BLaER1 treated with 17β-estradiol and CSF1 and Interleukin-3, amounts not matched to agents 10 nM and 100 nM (cell line): Measurements from ENCODE around the gene DRD4.

ENCODE experiments used
- H3K27ac ChIP-seq, 11 experiments: shearing (Covaris generic); formaldehyde crosslinking; 2 replicates each; pipeline ENCODE4 v1.8.1; 2022
- H3K27me3 ChIP-seq, 11 experiments: shearing (Covaris generic); formaldehyde crosslinking; 2 replicates each; pipeline ENCODE4 v1.8.1; 2022
- H3K36me3 ChIP-seq, 11 experiments: shearing (Covaris generic); formaldehyde crosslinking; 2 replicates each; pipeline ENCODE4 v1.8.1; 2022
- H3K4me1 ChIP-seq, 10 experiments: shearing (Covaris generic); formaldehyde crosslinking; 2 replicates each; pipeline ENCODE4 v1.8.1; 2022
- H3K4me2 ChIP-seq, 11 experiments: shearing (Covaris generic); formaldehyde crosslinking; 2 replicates each; pipeline ENCODE4 v1.8.1; 2022
- H3K4me3 ChIP-seq, 10 experiments: shearing (Covaris generic); formaldehyde crosslinking; 2 replicates each; pipeline ENCODE4 v1.8.1; 2022
- H3K9ac ChIP-seq, 11 experiments: shearing (Covaris generic); formaldehyde crosslinking; 2 replicates each; pipeline ENCODE4 v1.8.1; 2022
- H3K9me3 ChIP-seq, 11 experiments: shearing (Covaris generic); formaldehyde crosslinking; replicated peaks in 1 of 11; 2 replicates each; pipeline ENCODE4 v1.8.1; 2022
- H4K20me1 ChIP-seq, 11 experiments: shearing (Covaris generic); formaldehyde crosslinking; 2 replicates each; pipeline ENCODE4 v1.8.1; 2022
- Cebpa-rat ChIP-seq, 11 experiments: shearing (Covaris generic); IDR thresholded peaks; 2 replicates each; pipeline ENCODE4 v1.8.1; 2022

The DRD4 gene

DNA sequence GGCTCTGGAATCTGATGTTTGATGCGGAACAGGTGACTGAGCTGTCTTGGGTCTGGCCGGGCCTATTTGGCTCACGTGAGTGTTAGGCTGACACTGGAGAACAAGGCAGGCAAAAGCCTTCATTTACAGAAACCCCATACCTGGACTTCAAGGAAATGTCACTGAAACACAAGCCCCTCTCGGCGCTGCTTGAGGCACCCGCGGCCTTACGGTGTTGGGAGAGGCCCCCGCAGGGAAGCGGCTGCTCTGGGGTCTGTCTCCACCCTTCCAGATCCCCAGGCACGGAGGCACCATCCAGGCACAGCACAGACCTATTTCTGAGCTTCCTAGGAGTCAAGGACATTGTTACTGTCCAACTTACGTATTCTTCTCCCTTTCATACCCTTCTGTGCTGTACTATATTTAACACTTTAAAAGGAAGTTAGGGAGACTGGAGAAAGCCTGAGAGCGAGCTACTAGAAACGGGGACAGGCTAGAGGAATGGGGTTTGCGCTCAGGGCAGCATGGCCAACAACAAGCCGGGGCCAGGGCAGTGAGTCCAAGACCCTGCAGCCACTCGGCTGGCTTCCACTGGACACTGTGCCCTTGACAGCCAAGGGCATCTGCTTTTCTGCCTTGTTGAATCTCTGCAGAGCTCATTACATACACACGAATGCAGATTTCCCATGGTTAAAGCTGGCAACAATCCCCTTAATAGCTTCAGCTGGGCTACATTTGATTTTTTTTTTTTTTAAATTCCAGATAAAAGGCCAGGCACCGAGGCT, 23.8 kb downstream of the DRD4 start:
- Histone ChIP-seq H3K4me3 (no peak overlapping the region), H3K4me2 (peak overlapping the region; percentile 35 to 89 (median 66))

DNA sequence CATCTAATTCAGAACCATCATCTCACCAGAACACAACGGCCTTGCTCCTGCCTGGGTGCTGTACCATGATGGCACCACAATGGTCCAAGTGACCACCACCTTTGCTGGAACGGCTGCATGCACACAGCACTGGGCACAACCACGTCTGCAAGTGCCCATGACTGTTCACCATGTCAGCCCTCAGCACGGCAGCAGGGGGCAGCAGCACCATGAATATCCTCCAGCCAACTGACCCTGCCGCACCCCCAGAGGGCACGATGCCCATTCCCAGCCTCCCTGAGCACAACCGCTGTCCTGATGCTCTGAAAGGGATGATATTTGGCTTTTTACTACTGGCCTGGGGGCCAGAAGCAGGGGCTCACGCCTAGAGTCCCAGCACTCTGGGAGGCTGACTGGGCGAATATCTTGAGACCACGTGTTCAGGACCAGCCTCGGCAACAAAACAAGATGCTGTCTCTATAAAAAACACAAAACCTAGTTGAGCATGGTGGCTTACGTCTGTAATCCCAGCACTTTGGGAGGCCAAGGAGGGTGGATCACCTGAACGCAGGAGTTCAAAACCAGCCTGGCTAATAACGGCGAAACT, 25.7 kb downstream of the DRD4 start:
- Histone ChIP-seq H3K27ac (no peak overlapping the region), H4K20me1 (peaks cover 58 to 91% (median 87%) of the 10 kb centered on the region in 11 experiments; a peak in 21 of 22 replicates), H3K9me3 (no peaks in the 10 kb centered on the region), H3K4me3 (no peak overlapping the region), H3K4me2 (no peak overlapping the region), H3K27me3 (no peaks in the 10 kb centered on the region; a peak in 1 of 22 replicates), H3K36me3 (peaks cover 75 to 94% (median 87%) of the 10 kb centered on the region in 11 experiments), H3K9ac (no peak overlapping the region), H3K4me1 (peaks cover 20 to 32% (median 25%) of the 10 kb centered on the region in 10 experiments)
- no peak for TF ChIP-seq Cebpa-rat (IDR thresholded peaks at IDR 0.05)

More for the DNA sequence above, 23.8 kb downstream of the DRD4 start:
- peak overlapping the region in 6 of 11 experiments; percentile 7 to 39 (median 30); a peak in 8 of 22 replicates for H3K9ac ChIP-seq
- TF ChIP-seq Cebpa-rat (IDR thresholded peaks at IDR 0.05), result no peak
- H4K20me1 ChIP-seq, result peaks cover 58 to 94% (median 90%) of the 10 kb centered on the region in 11 experiments; a peak in 21 of 22 replicates
- H3K9me3 ChIP-seq, result no peaks in the 10 kb centered on the region
- peaks cover 16 to 26% (median 25%) of the 10 kb centered on the region in 10 experiments for H3K4me1 ChIP-seq
- H3K27ac ChIP-seq, result no peak overlapping the region
- H3K36me3 ChIP-seq, result peaks cover 79 to 96% (median 89%) of the 10 kb centered on the region in 11 experiments
- H3K27me3 ChIP-seq, result no peaks in the 10 kb centered on the region; a peak in 1 of 22 replicates

DNA sequence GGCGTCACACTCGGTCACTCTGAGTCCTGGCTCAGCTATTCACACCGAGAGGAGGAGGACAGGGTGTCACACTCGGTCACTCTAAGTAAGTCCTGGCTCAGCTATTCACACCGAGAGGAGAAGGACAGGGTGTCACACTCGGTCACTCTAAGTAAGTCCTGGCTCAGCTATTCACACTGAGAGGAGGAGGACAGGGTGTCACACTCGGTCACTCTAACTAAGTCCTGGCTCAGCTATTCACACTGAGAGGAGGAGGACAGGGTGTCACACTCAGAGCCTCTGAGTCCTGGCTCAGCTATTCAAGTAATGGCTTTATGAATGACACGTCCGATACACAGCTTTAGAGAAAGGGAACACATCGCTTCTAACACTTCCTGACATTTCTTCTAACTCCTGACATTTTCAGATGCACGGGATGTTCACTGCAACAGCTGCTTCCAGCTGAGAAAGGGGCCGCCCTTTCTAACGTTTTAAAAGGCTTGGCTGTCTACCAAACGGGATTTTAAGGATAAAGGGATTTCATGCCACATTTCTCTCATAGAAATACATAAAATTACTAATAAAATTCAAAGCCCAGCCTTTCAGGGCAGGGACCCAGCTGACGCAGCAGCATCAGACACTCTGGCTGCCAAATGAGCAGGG, 28.1 kb downstream of the DRD4 start:
- Histone ChIP-seq H3K27ac (0 out of 22 replicates have a peak overlapping the region, but pooled peaks of 1 of the 11 experiments have one; percentile 28), H3K4me2 (peak overlapping the region in 1 of 11 experiments; percentile 21; a peak in 1 of 22 replicates), H3K27me3 (no peaks in the 10 kb centered on the region; a peak in 1 of 22 replicates), H4K20me1 (peaks cover 47 to 86% (median 73%) of the 10 kb centered on the region in 11 experiments; a peak in 21 of 22 replicates), H3K4me3 (no peak overlapping the region), H3K36me3 (peaks cover 73 to 94% (median 87%) of the 10 kb centered on the region in 11 experiments), H3K9me3 (no peaks in the 10 kb centered on the region), H3K9ac (no peak overlapping the region; a peak in 1 of 22 replicates), H3K4me1 (peaks cover 13 to 25% (median 17%) of the 10 kb centered on the region in 10 experiments)
- no peak for TF ChIP-seq Cebpa-rat (IDR thresholded peaks at IDR 0.05)

DNA sequence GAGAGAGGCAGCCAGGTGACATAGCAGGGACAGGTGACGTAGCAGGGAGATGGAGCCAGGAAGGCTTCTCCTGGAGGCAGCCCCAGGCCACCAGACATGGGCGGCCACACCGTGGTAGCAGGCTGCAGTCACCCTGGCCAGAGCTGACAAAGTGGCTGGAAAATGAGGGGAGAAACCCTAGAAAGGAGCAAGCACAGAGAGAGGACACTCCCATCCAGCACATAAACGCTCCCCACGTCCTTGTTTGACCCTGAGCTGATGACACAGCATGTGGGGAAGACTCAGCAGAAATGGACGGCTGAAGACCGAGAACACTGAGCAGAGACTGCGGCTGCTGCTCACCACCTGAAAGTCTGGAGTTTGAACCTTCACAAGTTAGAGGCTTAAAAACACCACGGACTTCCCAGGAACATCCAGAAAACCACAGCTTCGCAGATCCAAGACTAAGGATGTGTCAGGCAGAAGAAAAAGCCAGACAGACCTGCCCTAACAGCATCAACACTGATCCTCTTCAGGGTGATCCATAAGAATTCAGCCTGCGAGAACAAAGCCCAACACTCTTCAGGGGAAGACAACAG, 28.7 kb downstream of the DRD4 start:
- H3K36me3 ChIP-seq, result peaks cover 76 to 93% (median 86%) of the 10 kb centered on the region in 11 experiments
- no peak for TF ChIP-seq Cebpa-rat (IDR thresholded peaks at IDR 0.05)

DNA sequence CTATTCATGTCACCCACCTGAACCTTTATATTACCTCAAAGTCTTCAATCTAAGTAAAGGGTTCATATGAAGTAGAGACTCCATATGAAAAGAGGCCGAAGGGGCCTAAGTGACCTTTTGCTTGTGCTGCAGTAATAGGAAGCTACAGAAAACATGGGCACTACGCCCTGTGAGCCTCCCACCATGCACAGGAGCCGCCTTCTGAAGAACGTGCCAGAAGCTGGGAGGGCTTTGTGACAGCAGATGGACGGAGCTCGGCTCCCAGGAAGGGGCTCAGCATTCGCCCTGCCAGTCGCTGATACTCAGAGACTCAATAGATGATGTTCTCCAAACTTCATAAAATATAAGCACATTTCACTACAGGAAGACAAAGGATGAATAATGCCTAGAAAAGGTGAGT, 36.8 kb downstream of the DRD4 start:
- Histone ChIP-seq H3K9me3 (no peaks in the 10 kb centered on the region), H3K4me2 (no peak overlapping the region), H4K20me1 (peaks cover 0 to 42% (median 13%) of the 10 kb centered on the region in 11 experiments; a peak in 11 of 22 replicates), H3K9ac (no peak overlapping the region), H3K4me1 (no peaks in the 10 kb centered on the region), H3K27me3 (no peaks in the 10 kb centered on the region), H3K4me3 (no peak overlapping the region), H3K27ac (no peak overlapping the region), H3K36me3 (peaks cover 74 to 89% (median 85%) of the 10 kb centered on the region in 11 experiments)
- TF ChIP-seq Cebpa-rat (IDR thresholded peaks at IDR 0.05), result no peak

More for the DNA sequence above, 28.7 kb downstream of the DRD4 start:
- Histone ChIP-seq H3K27me3 (no peaks in the 10 kb centered on the region), H3K9ac (peak overlapping the region in 2 of 11 experiments; percentile 1 to 9; a peak in 2 of 22 replicates), H4K20me1 (peaks cover 41 to 80% (median 67%) of the 10 kb centered on the region in 11 experiments; a peak in 21 of 22 replicates), H3K4me3 (no peak overlapping the region), H3K9me3 (no peaks in the 10 kb centered on the region), H3K4me1 (peaks cover 7 to 19% (median 11%) of the 10 kb centered on the region in 10 experiments), H3K27ac (0 out of 22 replicates have a peak overlapping the region, but pooled peaks of 1 of the 11 experiments have one; percentile 28), H3K4me2 (peak overlapping the region in 1 of 11 experiments; percentile 21; a peak in 1 of 22 replicates)

DNA sequence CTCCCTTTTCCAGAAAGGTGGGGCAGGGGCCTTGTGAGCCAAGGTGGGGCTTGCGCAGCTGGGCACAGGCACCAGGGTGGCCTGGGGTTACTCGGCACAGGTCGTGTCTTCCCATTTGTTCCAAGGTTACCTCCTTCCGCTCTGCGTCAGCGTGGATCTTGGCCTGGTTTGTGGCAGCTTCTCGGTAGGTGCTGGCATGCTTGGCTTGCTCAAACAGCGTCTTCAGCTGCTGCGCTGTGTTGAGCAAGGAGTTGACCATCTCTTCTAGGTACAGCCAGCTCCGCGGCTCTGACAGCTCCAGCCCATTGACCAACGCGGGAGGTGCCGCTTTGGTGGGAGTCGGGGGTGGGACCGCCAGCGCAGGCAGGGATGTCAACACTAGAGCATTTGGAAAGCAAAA, 37.3 kb downstream of the DRD4 start:
- no peak overlapping the region for H3K4me2 ChIP-seq
- no peaks in the 10 kb centered on the region for H3K4me1 ChIP-seq
- H3K4me3 ChIP-seq, result no peak overlapping the region
- no peak overlapping the region for H3K27ac ChIP-seq
- no peaks in the 10 kb centered on the region for H3K9me3 ChIP-seq
- H3K36me3 ChIP-seq, result peaks cover 76 to 89% (median 85%) of the 10 kb centered on the region in 11 experiments
- peaks cover 0 to 47% (median 14%) of the 10 kb centered on the region in 11 experiments; a peak in 11 of 22 replicates for H4K20me1 ChIP-seq
- H3K27me3 ChIP-seq, result no peaks in the 10 kb centered on the region
- no peak overlapping the region for H3K9ac ChIP-seq
- no peak for TF ChIP-seq Cebpa-rat (IDR thresholded peaks at IDR 0.05)

DNA sequence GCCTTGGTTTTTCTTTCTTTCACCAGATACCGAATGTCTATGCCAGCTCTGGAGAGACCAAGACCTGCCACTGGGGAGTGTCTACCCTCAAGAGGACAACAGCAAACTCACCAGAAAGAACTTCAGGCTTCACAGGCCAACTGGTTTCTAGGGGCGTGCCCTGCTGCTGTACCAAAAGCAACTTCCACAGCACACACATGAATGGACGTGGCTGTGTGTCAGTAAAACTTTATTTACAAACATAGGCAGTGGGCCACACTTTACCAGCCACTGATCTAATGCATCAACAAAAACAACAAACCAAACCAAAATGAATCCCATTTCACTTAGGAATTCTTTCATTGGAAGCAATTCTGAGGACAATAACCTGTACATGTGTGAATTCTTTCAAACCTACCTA, 41.2 kb downstream of the DRD4 start:
- H3K36me3 ChIP-seq, result peaks cover 76 to 89% (median 86%) of the 10 kb centered on the region in 11 experiments

More for the DNA sequence above, 41.2 kb downstream of the DRD4 start:
- Histone ChIP-seq H3K4me3 (no peak overlapping the region), H3K27ac (no peak overlapping the region), H3K4me2 (no peak overlapping the region), H3K9me3 (no peaks in the 10 kb centered on the region; a peak in 1 of 22 replicates), H4K20me1 (peaks cover 0 to 57% (median 23%) of the 10 kb centered on the region in 11 experiments; a peak in 12 of 22 replicates), H3K4me1 (peaks cover 0 to 4% (median 0%) of the 10 kb centered on the region in 10 experiments; a peak in 1 of 20 replicates), H3K9ac (no peak overlapping the region), H3K27me3 (no peaks in the 10 kb centered on the region)
- TF ChIP-seq Cebpa-rat (IDR thresholded peaks at IDR 0.05), result no peak
